Testis (tissue), 2 donors: ENCODE data around the gene EEFSEC.

Experiments
- CTCF ChIP-seq, 3 experiments: fragments of 450-650 bp in 2 of 3; fragments of 200-600 bp in 1 of 3; sonication (generic) in 1 of 3; IDR thresholded peaks; one replicate each; pipeline ENCODE4 v1.5.1; 2016 to 2019; ENCODE audit warnings: antibody characterized with exemption in 3 of 3, mild to moderate bottlenecking in 2 of 3, moderate library complexity in 1 of 3
- POLR2A ChIP-seq: fragments of 450-650 bp; IDR thresholded peaks from one replicate; pipeline ENCODE4 v1.6.1; 2017; ENCODE audit warnings: antibody characterized with exemption, mild to moderate bottlenecking, moderate library complexity

- no peak for TF ChIP-seq CTCF (IDR thresholded peaks at IDR 0.05)
- TF ChIP-seq POLR2A, result no peak
Observed at GRCh38 chr3:128287216-128287615, 133.9 kb downstream of the EEFSEC start.
